HG02763 (cell line): ENCODE data around the gene SH3RF1.

Source experiments
- ATAC-seq: cut with Tn5 transposase; IDR thresholded peaks from one replicate; pipeline ENCODE4 v1.9.1; 2021; ENCODE audit warnings: mild to moderate bottlenecking, moderate library complexity; ENCODE audit not compliant: unreplicated experiment

The SH3RF1 gene

GRCh38 chr4:169167957-169168858, 102.5 kb downstream of the SH3RF1 start:
- ATAC-seq: peak; percentile 93

GRCh38 chr4:169164669-169165415, 105.9 kb downstream of the SH3RF1 start:
- ATAC-seq: no peak

GRCh38 chr4:169163947-169164668, 106.6 kb downstream of the SH3RF1 start:
- ATAC-seq: no peak

GRCh38 chr4:169163495-169163894, 107.3 kb downstream of the SH3RF1 start:
- no peak for ATAC-seq

GRCh38 chr4:169160825-169161224, 109.9 kb downstream of the SH3RF1 start:
- ATAC-seq: no peak

- no peak for ATAC-seq
Observed at GRCh38 chr4:169159624-169160171, 111.1 kb downstream of the SH3RF1 start.

- no peak for ATAC-seq
Observed at GRCh38 chr4:169158861-169159260, 111.9 kb downstream of the SH3RF1 start.

GRCh38 chr4:169158046-169158445, 112.7 kb downstream of the SH3RF1 start:
- ATAC-seq: no peak

GRCh38 chr4:169156392-169156791, 114.4 kb downstream of the SH3RF1 start:
- ATAC-seq: no peak

- no peak for ATAC-seq
Observed at GRCh38 chr4:169154121-169154520, 116.6 kb downstream of the SH3RF1 start.

- no peak for ATAC-seq
Observed at GRCh38 chr4:169153481-169154087, 117.2 kb downstream of the SH3RF1 start.

GRCh38 chr4:169152899-169153298, 117.9 kb downstream of the SH3RF1 start:
- no peak for ATAC-seq

GRCh38 chr4:169152098-169152497, 118.7 kb downstream of the SH3RF1 start:
- no peak for ATAC-seq

GRCh38 chr4:169151671-169152070, 119.1 kb downstream of the SH3RF1 start:
- ATAC-seq: no peak

- no peak for ATAC-seq
Observed at GRCh38 chr4:169150806-169151205, 120.0 kb downstream of the SH3RF1 start.

- no peak for ATAC-seq
Observed at GRCh38 chr4:169148885-169149284, 121.9 kb downstream of the SH3RF1 start.

GRCh38 chr4:169147191-169147590, 123.6 kb downstream of the SH3RF1 start:
- no peak for ATAC-seq

- no peak for ATAC-seq
Observed at GRCh38 chr4:169144061-169144600, 126.6 kb downstream of the SH3RF1 start.

GRCh38 chr4:169143335-169143734, 127.4 kb downstream of the SH3RF1 start:
- no peak for ATAC-seq

- no peak for ATAC-seq
Observed at GRCh38 chr4:169142906-169143305, 127.8 kb downstream of the SH3RF1 start.
